H1 (cell line): Measurements from ENCODE around the gene OLFM1. TPM values are rescaled to one million over a fixed set of nuclear protein-coding genes. Genes with fewer than 3 reads are reported as not detected.
A peak's percentile ranks its signal among the peaks of the same experiment; 100 is the strongest.

Experiments used
- HDAC2 ChIP-seq, 2 experiments: fragments of 300-600 bp in 1 of 2; sonication (generic) in 1 of 2; IDR thresholded peaks; 2 replicates each; pipeline ENCODE4 v1.6.1; 2011 to 2012; ENCODE audit warnings: low read depth in 2 of 2, low read length in 2 of 2, mild to moderate bottlenecking in 2 of 2, moderate library complexity in 2 of 2, borderline replicate concordance in 1 of 2, inconsistent platforms in 1 of 2
- polyA plus RNA-seq, 7 experiments: library from polyadenylated mRNA; depleted of rRNA in 3 of 7; stranded (reverse) in 5 of 7; unstranded in 2 of 7; fragments of >200 nt in 5 of 7; fragments of 200-250 nt in 2 of 7; gene quantifications; 1 replicate in 5 of 7; 2 replicates in 1 of 7; 4 replicates in 1 of 7; pipeline versions ENCODE4 v1.2.1 to v1.2.3, GENCODE V29; 2011 to 2013; ENCODE audit warnings: missing spikeins in 2 of 7, mixed read lengths in 2 of 7
- total RNA-seq: library from RNA; stranded (reverse); fragmentation: NEBNext Ultra II Directional; extraction: Animal tissue kit (Norgen Biotek cat#: 25700); gene quantifications from 2 replicates; pipeline ENCODE4 v1.2.1, GENCODE V29; 2021

Gene OLFM1
- total and polyA plus RNA-seq, 2 of the 8 experiments (the other 6 are each of a cell fraction or from before 2014, with no cell fraction given) = 53.0 to 53.4 TPM

DNA sequence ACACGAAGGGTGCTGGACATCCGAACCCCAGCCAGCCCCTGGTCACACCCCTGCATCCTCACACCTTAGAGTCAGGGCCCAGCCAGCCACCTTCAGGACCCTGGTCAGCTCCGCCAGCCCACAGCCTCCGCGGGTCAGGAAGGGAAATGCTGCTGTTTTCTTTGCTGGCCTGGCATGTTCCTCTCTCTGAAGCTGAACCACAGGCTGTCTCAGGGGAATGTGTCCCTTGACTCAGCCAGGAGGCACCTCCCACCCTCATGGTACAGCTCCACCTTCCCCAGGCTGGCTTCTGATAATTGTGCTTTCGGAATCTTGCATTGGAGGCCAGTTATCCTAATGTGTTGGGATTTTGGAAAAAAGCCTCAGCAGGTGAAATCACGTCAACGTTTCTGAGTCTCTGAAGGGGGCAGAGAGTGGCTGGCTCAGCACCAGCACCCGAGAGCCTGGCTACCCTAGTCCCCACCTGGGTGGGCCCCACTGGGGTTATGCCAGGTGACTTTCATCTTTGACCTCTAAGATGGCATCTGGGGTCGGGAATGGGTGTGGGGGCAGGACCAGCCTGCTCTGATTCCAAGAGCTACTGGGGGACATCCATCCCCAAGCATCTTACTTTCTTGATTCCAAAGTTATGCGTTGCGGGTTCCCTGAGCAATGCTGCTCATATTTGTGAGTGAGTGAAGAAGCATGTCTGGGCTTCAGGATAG lies 9.8 kb upstream of the OLFM1 start (continued):
- TF ChIP-seq HDAC2 (IDR thresholded peaks at IDR 0.05; ENCODE audit: borderline replicate concordance in 1 of 2, low read depth in 2 of 2, low read length in 2 of 2) = 0 out of 4 replicates have a peak, but pooled peaks of 1 of the 2 experiments have one; percentile 72
